ENCODE results near the gene PCDHGB5. TPM values are rescaled to one million over a fixed set of nuclear protein-coding genes. Genes with fewer than 3 reads are reported as not detected.
"Not testable (repeated sequence)": the region's sequence is repeated elsewhere in the genome, so short reads cannot be mapped to it uniquely, and the experiment has no call there.

PCDHGB5 gene
- polyA plus RNA-seq, 1 of the 3 experiments (the other 2 are of a cell fraction) = 0.15 TPM

GRCh38 chr5:141412854-141413539, 15.2 kb downstream of the PCDHGB5 start, which contains the start of gene PCDHGA10:
Gene PCDHGA10, plus strand, starts transcription at chr5:141412987. Its CDS starts 189 bp downstream, at chr5:141413176.
- DNase-seq = no peak
- Histone ChIP-seq H3K4me2 (no peak within 1 kb of the TSS), H2AFZ (ENCODE audit: low read depth) (no peak within 1 kb of the TSS), H3K9me3 (no peaks in the 10 kb centered on the region), H3K27ac (ENCODE audit: low read depth in 2 of 2, low read length in 1 of 2) (no peak within 1 kb of the TSS), H3K4me3 (ENCODE audit: low read depth in 2 of 2, low read length in 1 of 2) (peak within 1 kb of the TSS; percentile 22 to 28; a peak in 3 of 4 replicates), H3K9me2 (no peaks in the 10 kb centered on the region), H3K4me1 (ENCODE audit: control insufficient read depth in 1 of 2, insufficient read depth in 2 of 2, low read depth in 1 of 2, low read length in 1 of 2) (no peaks in the 10 kb centered on the region), H4K20me1 (ENCODE audit: insufficient read depth) (no peaks in the 10 kb centered on the region), H3K27me3 (ENCODE audit: insufficient read depth) (no peaks in the 10 kb centered on the region), H3K36me3 (replicated peaks in 1 of 2; ENCODE audit: control insufficient read depth in 1 of 2, insufficient read depth in 2 of 2, low read length in 1 of 2) (no peaks in the 10 kb centered on the region), H3K79me2 (ENCODE audit: insufficient read depth) (no peaks in the 10 kb centered on the region), H3F3A (replicated peaks; ENCODE audit: insufficient read depth) (peaks cover 4% of the 10 kb centered on the region), H3K9ac (no peak within 1 kb of the TSS)
- 85% methylated on average over 31 of the region's 31 CpGs for WGBS (ENCODE audit: low lambda C conversion rate)
- TF ChIP-seq MEF2A (IDR thresholded peaks at IDR 0.05; ENCODE audit: borderline replicate concordance, low read depth) (no peak), SMC3 (IDR thresholded peaks at IDR 0.05; ENCODE audit: low read depth, low read length) (peak; percentile 26; the same call in 1 of the 2 replicates), RAD21 (IDR thresholded peaks at IDR 0.05; ENCODE audit: low read length) (peak; percentile 47), EZH2phosphoT487 (IDR thresholded peaks at IDR 0.05; ENCODE audit: borderline replicate concordance, low read depth) (no peak), USF1 (IDR thresholded peaks at IDR 0.05; ENCODE audit: borderline replicate concordance, low read depth) (no peak), CTCF (IDR thresholded peaks at IDR 0.05) (peak; percentile 54), GATA2 (CRISPR knock-in tag; IDR thresholded peaks at IDR 0.05) (no peak)
- POLR2A ChIA-PET = no interaction called here
- CTCF ChIA-PET = interaction anchor here (0.9 to 2.5 kb wide), 5 partner anchors 105 to 328 kb away, joined by 3 to 11 read pairs (median 4); no protein-coding TSS in a partner anchor

- CTCF ChIA-PET = interaction anchor here (0.9 to 2.5 kb wide), 5 partner anchors 11 to 329 kb away, joined by 3 to 11 read pairs (median 4); no protein-coding TSS in a partner anchor
- no peak overlapping the region for H3K27ac ChIP-seq (ENCODE audit: low read depth in 2 of 2, low read length in 1 of 2)
- no peak overlapping the region for H3K9ac ChIP-seq
Measured at GRCh38 chr5:141413540-141414069, 15.9 kb downstream of the PCDHGB5 start.

GRCh38 chr5:141414548-141415274, 17.0 kb downstream of the PCDHGB5 start:
- POLR2A ChIA-PET; H3K79me2 ChIP-seq (ENCODE audit: insufficient read depth); H2AFZ ChIP-seq (ENCODE audit: low read depth); H3K9me2 ChIP-seq; DNase-seq; H3K4me3 ChIP-seq (ENCODE audit: low read depth in 2 of 2, low read length in 1 of 2); H4K20me1 ChIP-seq (ENCODE audit: insufficient read depth); H3K27ac ChIP-seq (ENCODE audit: low read depth in 2 of 2, low read length in 1 of 2); H3K4me1 ChIP-seq (ENCODE audit: control insufficient read depth in 1 of 2, insufficient read depth in 2 of 2, low read depth in 1 of 2, low read length in 1 of 2); H3K9ac ChIP-seq; H3K4me2 ChIP-seq; H3K36me3 ChIP-seq (replicated peaks in 1 of 2; ENCODE audit: control insufficient read depth in 1 of 2, insufficient read depth in 2 of 2, low read length in 1 of 2); H3K9me3 ChIP-seq; H3K27me3 ChIP-seq (ENCODE audit: insufficient read depth); H3F3A ChIP-seq (replicated peaks; ENCODE audit: insufficient read depth): not testable (repeated sequence)
- WGBS (ENCODE audit: low lambda C conversion rate) = 86% methylated on average over 25 of the region's 46 CpGs
- CTCF ChIA-PET = interaction anchor here (0.7 to 2.5 kb wide), 3 partner anchors 9 to 149 kb away, joined by 3 to 9 read pairs (median 5); no protein-coding TSS in a partner anchor

More at GRCh38 chr5:141413540-141414069, 15.9 kb downstream of the PCDHGB5 start:
- Histone ChIP-seq H3K9me2 (no peaks in the 10 kb centered on the region), H3F3A (replicated peaks; ENCODE audit: insufficient read depth) (peaks cover 4% of the 10 kb centered on the region), H3K79me2 (ENCODE audit: insufficient read depth) (no peaks in the 10 kb centered on the region), H3K4me3 (ENCODE audit: low read depth in 2 of 2, low read length in 1 of 2) (no peak overlapping the region; a peak in 2 of 4 replicates), H4K20me1 (ENCODE audit: insufficient read depth) (no peaks in the 10 kb centered on the region), H3K9me3 (no peaks in the 10 kb centered on the region), H2AFZ (ENCODE audit: low read depth) (no peak overlapping the region), H3K4me1 (ENCODE audit: control insufficient read depth in 1 of 2, insufficient read depth in 2 of 2, low read depth in 1 of 2, low read length in 1 of 2) (no peaks in the 10 kb centered on the region; a peak in 1 of 4 replicates), H3K36me3 (replicated peaks in 1 of 2; ENCODE audit: control insufficient read depth in 1 of 2, insufficient read depth in 2 of 2, low read length in 1 of 2) (no peaks in the 10 kb centered on the region), H3K27me3 (ENCODE audit: insufficient read depth) (no peaks in the 10 kb centered on the region), H3K4me2 (no peak overlapping the region)
- 92% methylated on average over 23 of the region's 25 CpGs for WGBS (ENCODE audit: low lambda C conversion rate)
- POLR2A ChIA-PET = no interaction called here
- TF ChIP-seq RAD21 (IDR thresholded peaks at IDR 0.05; ENCODE audit: low read length) (no peak), PBX3 (IDR thresholded peaks at IDR 0.05) (no peak), FOXJ3 (CRISPR knock-in tag; IDR thresholded peaks at IDR 0.05) (no peak)
- DNase-seq = no peak

- H3K27me3 ChIP-seq (ENCODE audit: insufficient read depth); H3K4me3 ChIP-seq (ENCODE audit: low read depth in 2 of 2, low read length in 1 of 2); H3K9ac ChIP-seq; CTCF ChIA-PET; H3F3A ChIP-seq (replicated peaks; ENCODE audit: insufficient read depth); H4K20me1 ChIP-seq (ENCODE audit: insufficient read depth); H2AFZ ChIP-seq (ENCODE audit: low read depth); H3K27ac ChIP-seq (ENCODE audit: low read depth in 2 of 2, low read length in 1 of 2); H3K4me1 ChIP-seq (ENCODE audit: control insufficient read depth in 1 of 2, insufficient read depth in 2 of 2, low read depth in 1 of 2, low read length in 1 of 2); H3K9me3 ChIP-seq; H3K9me2 ChIP-seq; POLR2A ChIA-PET; H3K36me3 ChIP-seq (replicated peaks in 1 of 2; ENCODE audit: control insufficient read depth in 1 of 2, insufficient read depth in 2 of 2, low read length in 1 of 2); DNase-seq; H3K4me2 ChIP-seq: not testable (repeated sequence)
- WGBS (ENCODE audit: low lambda C conversion rate) = 89% methylated on average over 22 of the region's 24 CpGs
- peaks cover 12% of the 10 kb centered on the region; the same call in 1 of the 2 replicates for H3K79me2 ChIP-seq (ENCODE audit: insufficient read depth)
Measured at GRCh38 chr5:141415275-141415618, 17.5 kb downstream of the PCDHGB5 start.

Data from SK-N-SH (cell line).